Fibroblast of mammary gland (primary cell): ENCODE results near the gene NOL4L.

Experiments used
- DNase-seq: peaks from one replicate; pipeline ENCODE4 v3.0.0-alpha.2; 2010; ENCODE audit warnings: low read depth
- H3K4me3 ChIP-seq: 2 replicates; pipeline ENCODE4 v1.5.1; 2011; ENCODE audit warnings: low read depth, mild to moderate bottlenecking, low read length, moderate library complexity; ENCODE audit not compliant: control insufficient read depth
- CTCF ChIP-seq: conservative IDR thresholded peaks from 2 replicates; pipeline ENCODE4 v1.5.1; 2011; ENCODE audit warnings: low read depth, low read length, inconsistent platforms; ENCODE audit not compliant: control insufficient read depth, insufficient read depth

NOL4L gene

DNA sequence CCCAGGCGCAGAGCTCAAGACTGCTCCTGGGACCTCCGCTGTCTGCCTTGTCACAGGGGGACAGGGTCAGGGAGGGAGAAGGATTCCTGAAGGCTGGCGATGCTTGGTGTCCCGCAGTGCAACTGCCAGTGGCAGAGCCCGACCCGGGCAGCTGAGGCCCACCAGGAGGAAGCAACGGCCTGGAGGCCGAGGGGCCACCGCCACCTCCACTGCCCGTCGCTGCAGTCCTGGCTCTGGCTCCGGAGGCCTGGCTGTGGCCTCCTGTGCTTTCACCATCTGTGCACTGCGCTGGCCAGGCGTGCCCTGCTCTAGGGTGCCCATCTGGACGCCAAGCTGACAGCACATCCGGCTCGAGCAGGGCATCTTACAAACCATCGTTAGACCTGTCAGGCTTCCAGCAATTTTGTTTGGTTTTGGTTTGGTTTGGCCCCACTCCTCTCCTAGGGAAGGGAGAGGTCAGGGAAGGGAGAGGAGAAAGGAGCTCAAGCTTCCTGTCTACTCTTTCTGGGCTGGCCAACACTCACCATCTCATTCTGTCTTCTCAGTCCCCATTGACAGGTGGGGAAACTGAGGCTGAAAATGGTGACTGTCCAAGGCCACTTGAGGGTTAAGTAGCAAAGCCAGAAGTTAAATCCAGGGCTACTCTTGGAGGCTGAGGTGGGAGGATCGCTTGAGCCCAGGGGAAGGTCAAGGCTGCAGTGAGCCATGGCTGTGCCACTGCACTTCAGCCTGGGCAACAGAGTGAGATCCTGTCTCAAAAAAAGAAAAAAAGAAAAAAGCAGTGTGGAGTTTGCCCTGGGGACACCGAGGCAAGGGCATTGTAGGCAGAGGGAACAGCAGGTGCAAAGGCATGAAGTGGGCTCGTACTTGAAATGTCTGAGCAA lies 37.7 kb upstream of the NOL4L start:
- TF ChIP-seq CTCF, result no peak
- no peak for DNase-seq
- H3K4me3 ChIP-seq, result no peak overlapping the region

DNA sequence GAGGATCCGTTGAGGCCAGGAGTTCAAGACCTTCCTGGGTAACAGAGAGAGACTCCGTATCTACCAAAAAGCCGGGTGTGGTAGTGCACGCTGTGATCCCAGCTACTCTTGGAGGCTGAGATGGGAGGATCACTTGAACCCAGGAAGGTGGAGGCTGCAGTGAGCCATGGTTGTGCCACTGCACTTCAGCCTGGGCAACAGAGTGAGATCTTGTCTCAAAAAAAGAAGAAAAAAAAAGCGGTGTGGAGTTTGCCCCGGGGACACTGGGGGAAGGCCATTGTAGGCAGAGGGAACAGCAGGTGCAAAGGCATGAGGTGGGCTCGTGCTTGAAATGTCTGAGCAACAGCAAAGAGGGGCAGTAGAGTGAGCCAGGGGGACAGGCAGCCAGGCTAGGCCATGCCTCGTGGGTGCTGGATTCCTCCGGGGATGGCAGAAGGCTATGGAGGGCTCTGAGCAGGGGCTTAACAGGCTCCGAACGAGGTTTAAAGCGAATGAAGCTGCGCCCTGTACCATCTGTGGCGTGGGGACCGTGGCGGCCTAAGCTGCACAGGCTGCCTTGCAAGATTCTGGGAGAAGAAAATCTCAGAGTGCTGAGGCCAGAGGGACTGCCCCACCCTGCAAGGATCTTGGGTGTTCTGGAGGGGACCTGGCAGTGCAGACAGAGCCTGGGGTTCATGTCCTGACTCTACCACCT lies 36.9 kb upstream of the NOL4L start:
- DNase-seq, result no peak
- H3K4me3 ChIP-seq, result no peak overlapping the region
- TF ChIP-seq CTCF, result no peak

DNA sequence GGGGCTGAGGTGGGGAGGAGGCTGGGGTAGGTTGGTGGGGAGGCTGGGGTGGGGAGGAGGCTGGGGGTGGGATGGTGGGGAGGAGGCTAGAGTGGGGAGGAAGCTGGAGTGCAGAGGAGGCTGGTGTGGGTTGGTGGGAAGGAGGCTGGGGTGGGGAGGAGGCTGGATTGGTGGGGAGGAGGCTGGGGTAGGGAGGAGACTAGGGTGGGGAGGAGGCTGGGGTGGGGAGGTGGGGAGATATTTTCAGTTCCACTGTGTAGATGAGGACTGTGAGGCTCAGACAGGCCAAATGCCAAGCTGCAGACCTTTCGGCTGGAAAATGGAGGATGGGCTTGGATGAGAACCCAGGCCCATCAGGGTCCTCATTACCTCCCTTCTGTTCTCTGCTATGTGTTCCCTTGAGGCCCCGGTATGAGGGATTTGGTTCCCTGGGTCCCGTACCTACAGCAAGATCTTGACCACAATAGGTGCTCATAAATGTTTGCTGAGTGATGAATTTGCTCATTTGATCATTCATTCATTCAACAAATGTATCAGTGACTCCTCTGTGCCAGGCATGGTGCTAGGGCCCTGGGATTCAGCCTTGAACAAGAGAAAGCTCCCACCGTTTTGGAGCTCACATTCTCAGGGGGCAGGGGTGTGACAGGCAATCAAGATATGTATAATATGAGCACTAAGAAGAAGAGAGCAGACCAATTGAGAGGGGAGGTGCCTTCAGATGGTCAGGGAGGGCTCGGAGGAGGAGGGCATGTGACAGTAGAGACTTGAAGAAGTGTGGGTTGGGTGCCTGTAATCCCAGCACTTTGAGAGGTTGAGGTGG lies 36.1 kb upstream of the NOL4L start:
- no peak for TF ChIP-seq CTCF
- DNase-seq, result no peak
- no peak overlapping the region for H3K4me3 ChIP-seq

- no peak for TF ChIP-seq CTCF
Measured at GRCh38 chr20:32619586-32619985, 34.5 kb upstream of the NOL4L start.

GRCh38 chr20:32614772-32615171 lies 29.6 kb upstream of the NOL4L start:
- TF ChIP-seq CTCF, result no peak

More at GRCh38 chr20:32619586-32619985, 34.5 kb upstream of the NOL4L start:
- DNase-seq, result no peak
- no peak overlapping the region for H3K4me3 ChIP-seq

GRCh38 chr20:32614303-32614702 lies 29.2 kb upstream of the NOL4L start:
- no peak for DNase-seq
- H3K4me3 ChIP-seq, result no peak overlapping the region
- TF ChIP-seq CTCF, result no peak

More at GRCh38 chr20:32614772-32615171, 29.6 kb upstream of the NOL4L start:
- no peak for DNase-seq
- H3K4me3 ChIP-seq, result no peak overlapping the region
